ENCODE measurements around the gene KDM3B. TPM values are rescaled to one million over a fixed set of nuclear protein-coding genes. Genes with fewer than 3 reads are reported as not detected.

Gene KDM3B
- total and polyA plus RNA-seq, 12 donors: 11.9 to 57.3 (median 46.7) TPM

DNA sequence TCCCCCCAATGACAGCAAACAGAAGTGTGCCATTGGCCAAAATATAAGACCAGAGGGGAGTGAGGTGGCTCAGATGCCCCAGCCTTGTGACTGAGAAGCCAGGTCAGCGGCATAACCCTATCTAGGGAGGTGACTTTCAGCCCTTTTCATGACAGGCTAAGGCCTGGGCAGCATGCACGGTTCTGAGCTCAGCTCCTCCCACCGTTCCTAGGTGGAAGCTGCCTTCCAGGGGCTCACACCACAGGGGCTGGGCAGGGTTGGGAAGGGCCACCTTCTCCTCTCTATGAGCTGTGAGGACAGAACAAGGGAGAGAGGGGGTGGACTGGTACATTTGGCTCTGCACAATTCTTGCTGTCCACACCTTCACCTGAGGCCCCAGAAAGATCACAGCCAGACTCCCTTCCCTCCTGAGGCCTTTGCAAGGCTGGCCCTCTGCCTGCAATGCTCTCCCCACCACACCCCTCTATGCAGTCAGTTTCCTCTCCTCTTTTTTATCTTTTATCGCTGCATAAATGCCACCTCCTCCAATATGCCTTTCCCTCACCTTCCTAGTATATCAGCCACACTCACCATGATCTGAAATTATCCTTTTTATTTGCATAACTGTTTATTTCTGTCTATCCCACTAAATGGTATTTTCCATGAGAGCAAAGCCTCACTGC, 107.7 kb downstream of the KDM3B start:
- TF ChIP-seq, protein P1, sequence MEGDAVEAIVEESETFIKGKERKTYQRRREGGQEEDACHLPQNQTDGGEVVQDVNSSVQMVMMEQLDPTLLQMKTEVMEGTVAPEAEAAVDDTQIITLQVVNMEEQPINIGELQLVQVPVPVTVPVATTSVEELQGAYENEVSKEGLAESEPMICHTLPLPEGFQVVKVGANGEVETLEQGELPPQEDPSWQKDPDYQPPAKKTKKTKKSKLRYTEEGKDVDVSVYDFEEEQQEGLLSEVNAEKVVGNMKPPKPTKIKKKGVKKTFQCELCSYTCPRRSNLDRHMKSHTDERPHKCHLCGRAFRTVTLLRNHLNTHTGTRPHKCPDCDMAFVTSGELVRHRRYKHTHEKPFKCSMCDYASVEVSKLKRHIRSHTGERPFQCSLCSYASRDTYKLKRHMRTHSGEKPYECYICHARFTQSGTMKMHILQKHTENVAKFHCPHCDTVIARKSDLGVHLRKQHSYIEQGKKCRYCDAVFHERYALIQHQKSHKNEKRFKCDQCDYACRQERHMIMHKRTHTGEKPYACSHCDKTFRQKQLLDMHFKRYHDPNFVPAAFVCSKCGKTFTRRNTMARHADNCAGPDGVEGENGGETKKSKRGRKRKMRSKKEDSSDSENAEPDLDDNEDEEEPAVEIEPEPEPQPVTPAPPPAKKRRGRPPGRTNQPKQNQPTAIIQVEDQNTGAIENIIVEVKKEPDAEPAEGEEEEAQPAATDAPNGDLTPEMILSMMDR (IDR thresholded peaks at IDR 0.05): no peak
- Histone ChIP-seq H3K36me3 (no peaks in the 10 kb centered on the region), H3K27ac (peak overlapping the region in 5 of 10 donors; percentile 14 to 74 (median 65)), H3K27me3 (no peaks in the 10 kb centered on the region), H3K4me1 (peaks cover 13 to 69% (median 59%) of the 10 kb centered on the region in 9 donors), H3K4me3 (no peak overlapping the region), H3K9me3 (no peaks in the 10 kb centered on the region)
- intact Hi-C loops (cut with DNase I): loop anchor here in 1 of 10 donors (10.0 kb wide), 1 partner anchor 85 kb away; the partner anchor contains the start of gene ETF1
- 65 to 66% methylated on average over 4 of the region's 4 CpGs for WGBS, 2 donors
- DNase-seq (no peak), ATAC-seq (no peak)

DNA sequence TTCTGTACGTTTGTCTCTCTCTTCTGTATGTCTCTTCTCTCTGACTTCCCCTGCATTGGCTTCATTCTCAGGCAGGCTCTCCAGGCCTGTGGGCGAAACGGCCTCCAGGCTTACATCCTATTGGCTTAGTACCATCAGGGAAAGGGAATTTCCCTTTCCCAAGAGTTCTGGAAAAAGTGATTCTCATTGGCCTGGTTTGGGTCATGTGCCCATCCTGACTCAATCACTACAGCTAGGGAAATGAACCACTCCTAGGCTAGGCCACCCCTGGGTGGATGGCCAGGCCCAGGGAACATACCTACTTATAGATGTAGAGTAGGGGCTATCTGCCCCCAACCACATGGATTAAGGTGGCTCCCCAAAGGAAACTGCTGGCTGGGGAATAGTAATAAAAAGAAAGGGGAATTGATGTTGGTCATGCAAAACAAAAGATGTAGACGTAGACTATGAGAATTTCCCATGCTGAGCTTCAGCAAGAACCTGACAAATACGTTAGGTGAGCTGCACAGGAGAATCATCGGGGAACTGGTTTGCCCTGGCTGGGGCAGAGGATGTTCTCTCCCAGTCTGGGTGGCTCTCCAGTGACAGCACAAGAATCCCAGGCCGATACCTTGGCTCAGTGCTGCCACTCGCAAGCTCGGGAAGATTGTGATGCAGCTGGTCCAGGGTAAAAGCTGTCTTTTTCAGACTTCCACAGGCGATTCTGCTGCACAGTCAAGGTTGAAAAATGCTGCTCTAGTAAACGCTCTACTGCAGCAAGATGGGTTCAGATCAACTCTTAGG, 109.0 kb downstream of the KDM3B start:
- peaks cover 0 to 5% (median 0%) of the 10 kb centered on the region in 9 donors for H3K36me3 ChIP-seq
- H3K27ac ChIP-seq: peak overlapping the region in 5 of 10 donors; percentile 34 to 74 (median 40)
- H3K4me1 ChIP-seq: peaks cover 13 to 78% (median 69%) of the 10 kb centered on the region in 9 donors
- 72 to 81% methylated on average over 11 of the region's 11 CpGs for WGBS, 2 donors
- ATAC-seq (no peak), DNase-seq (peak in 1 of 2 donors; percentile 50)
- TF ChIP-seq, protein P1 (IDR thresholded peaks at IDR 0.05): no peak
- no peaks in the 10 kb centered on the region for H3K27me3 ChIP-seq
- H3K9me3 ChIP-seq: no peaks in the 10 kb centered on the region
- intact Hi-C loops (cut with DNase I): loop anchor here in 1 of 10 donors (10.0 kb wide), 1 partner anchor 83 kb away; the partner anchor contains the start of gene ETF1
- H3K4me3 ChIP-seq: no peak overlapping the region

DNA sequence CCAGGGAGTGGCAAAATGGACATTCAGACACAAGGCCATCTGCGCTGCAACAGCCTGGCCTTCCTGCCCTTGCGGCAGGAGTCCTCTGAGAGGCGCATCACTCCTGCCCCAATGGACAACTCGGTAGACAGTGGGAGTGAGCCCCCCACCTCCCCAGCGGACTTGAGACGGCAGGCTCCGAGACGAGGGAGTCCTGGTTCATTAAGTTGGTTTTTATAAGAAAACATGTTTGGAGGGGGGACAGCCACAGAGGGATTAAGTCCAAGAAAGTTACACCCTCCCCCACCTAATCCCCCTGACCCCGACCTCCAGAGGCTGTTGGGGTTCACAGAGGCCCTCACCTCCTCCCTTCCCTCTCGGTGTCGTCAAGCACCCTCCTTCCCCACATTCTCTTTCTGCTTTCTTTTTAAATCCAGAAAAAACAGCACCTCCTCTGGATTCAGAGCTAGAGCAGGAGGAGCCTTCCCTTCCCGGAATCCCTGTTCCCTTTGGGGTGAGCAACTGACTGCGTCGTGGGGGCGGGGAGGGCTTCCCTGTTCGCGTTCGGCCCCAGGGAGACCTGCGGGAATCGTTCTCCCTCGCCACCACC, 111.0 kb downstream of the KDM3B start:
- Histone ChIP-seq H3K9me3 (no peaks in the 10 kb centered on the region), H3K36me3 (peaks cover 0 to 24% (median 19%) of the 10 kb centered on the region in 9 donors), H3K27me3 (no peaks in the 10 kb centered on the region), H3K27ac (peak overlapping the region; percentile 93 to 99 (median 96)), H3K4me3 (peak overlapping the region; percentile 49 to 98 (median 76)), H3K4me1 (peaks cover 6 to 74% (median 72%) of the 10 kb centered on the region in 9 donors)
- WGBS, 2 donors: 17 to 19% methylated on average over 21 of the region's 21 CpGs
- ATAC-seq: peak in 4 of 8 donors; percentile 9 to 34 (median 29)
- TF ChIP-seq, protein P1 (IDR thresholded peaks at IDR 0.05): no peak
- no peak for DNase-seq
- intact Hi-C loops (cut with DNase I): loop anchor here in 4 of 10 donors (1.0 to 10.0 kb wide), 3 partner anchors 41 to 81 kb away; partner anchors contain the start of gene ETF1 (in 4 of the 4)

DNA sequence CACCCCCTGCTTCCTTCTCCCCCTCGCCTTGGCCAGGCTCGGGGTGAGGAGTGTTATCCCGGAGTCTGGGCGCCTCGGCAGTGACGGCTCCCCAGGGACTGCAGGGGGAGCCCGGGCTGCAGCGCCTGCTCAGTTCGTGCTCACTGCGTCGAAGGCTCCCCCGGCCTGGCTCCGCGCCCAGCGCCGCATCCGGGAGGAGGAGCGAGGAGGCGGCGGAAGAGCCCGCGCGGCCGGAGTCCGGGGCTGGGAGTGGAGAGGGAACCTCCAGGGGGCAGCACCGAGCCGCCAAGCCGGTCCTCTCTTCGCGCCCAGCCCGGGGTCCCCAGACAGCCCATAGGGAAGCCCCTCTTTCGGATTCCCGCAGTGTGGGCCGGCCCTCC, 111.5 kb downstream of the KDM3B start:
- intact Hi-C loops (cut with DNase I): loop anchor here in 4 of 10 donors (1.0 to 10.0 kb wide), 3 partner anchors 40 to 81 kb away; partner anchors contain the start of gene ETF1 (in 4 of the 4)

More for the DNA sequence above, 111.5 kb downstream of the KDM3B start:
- peak overlapping the region; percentile 93 to 99 (median 96) for H3K27ac ChIP-seq
- 0% methylated on average over 34 of the region's 34 CpGs for WGBS, 2 donors
- H3K36me3 ChIP-seq: peaks cover 0 to 26% (median 19%) of the 10 kb centered on the region in 9 donors
- peaks cover 2 to 70% (median 67%) of the 10 kb centered on the region in 9 donors for H3K4me1 ChIP-seq
- H3K4me3 ChIP-seq: peak overlapping the region; percentile 57 to 98 (median 76)
- DNase-seq (peak; percentile 95 to 98), ATAC-seq (peak; percentile 72 to 89 (median 86))
- no peaks in the 10 kb centered on the region for H3K27me3 ChIP-seq
- TF ChIP-seq, protein P1 (IDR thresholded peaks at IDR 0.05): peak; percentile 84 to 98 (median 94)
- no peaks in the 10 kb centered on the region for H3K9me3 ChIP-seq

Data from heart right ventricle (tissue), 16 donors.